CD4-positive, alpha-beta T cell (primary cell): ENCODE results near the gene SFXN5. TPM values are rescaled to one million over a fixed set of nuclear protein-coding genes. Genes with fewer than 3 reads are reported as not detected.
A peak's percentile ranks its signal among the peaks of the same experiment; 100 is the strongest.

Experiments
- ATAC-seq: fragments of 200-7000 bp; cut with Tn5 transposase; one replicate; pipeline ENCODE4 v1.10.0; 2022; ENCODE audit warnings: mild to moderate bottlenecking; ENCODE audit not compliant: poor library complexity
- CTCF ChIA-PET: fragments of 350-600 bp; sonication (Branson Sonifier 250); formaldehyde crosslinking; loops from one replicate; lab custom pipeline; 2021; ENCODE audit warnings: antibody characterized with exemption, inconsistent platforms; lab: Charles Lee
- POLR2A ChIA-PET: fragments of 350-600 bp; sonication (Branson Sonifier 250); formaldehyde crosslinking; loops from one replicate; lab custom pipeline; 2021; ENCODE audit warnings: antibody characterized with exemption, inconsistent platforms; lab: Charles Lee
- DNase-seq, 14 experiments: peaks; one replicate each; pipeline ENCODE4 v3.0.0-alpha.2; 2013 to 2020; ENCODE audit warnings: mixed read lengths in 2 of 14
- H3K27ac ChIP-seq, 2 donors: one replicate each; pipeline versions ENCODE4 v1.5.1 to v1.7.0; 2013; ENCODE audit warnings: low read length in 2 of 2, low read depth in 1 of 2, mild to moderate bottlenecking in 1 of 2
- H3K27me3 ChIP-seq, 2 experiments: 1 replicate in 1 of 2; 2 replicates in 1 of 2; pipeline versions ENCODE4 v1.6.1 to v1.7.0; 2013; ENCODE audit warnings: low read length in 2 of 2, control low read depth in 1 of 2, mild to moderate bottlenecking in 1 of 2, moderate library complexity in 1 of 2; ENCODE audit not compliant: insufficient read depth in 2 of 2, control insufficient read depth in 1 of 2
- H3K36me3 ChIP-seq: one replicate; pipeline ENCODE4 v1.6.1; 2013; ENCODE audit warnings: low read length, control low read depth; ENCODE audit not compliant: insufficient read depth
- H3K4me1 ChIP-seq: one replicate; pipeline ENCODE4 v1.6.1; 2013; ENCODE audit warnings: low read length, control low read depth; ENCODE audit not compliant: insufficient read depth
- H3K4me3 ChIP-seq: one replicate; pipeline ENCODE4 v1.5.1; 2013; ENCODE audit warnings: mild to moderate bottlenecking, low read length, moderate library complexity
- H3K9me3 ChIP-seq, 2 experiments: 1 replicate in 1 of 2; 2 replicates in 1 of 2; pipeline versions ENCODE4 v1.6.1 to v1.7.0; 2013; ENCODE audit warnings: low read length in 2 of 2, mild to moderate bottlenecking in 2 of 2, control low read depth in 1 of 2, moderate library complexity in 1 of 2; ENCODE audit not compliant: control insufficient read depth in 1 of 2, insufficient read depth in 1 of 2
- H3K27ac Mint-ChIP-seq: one replicate; pipeline ENCODE4 v1.8.0; 2020; ENCODE audit warnings: mixed read lengths
- H3K27me3 Mint-ChIP-seq: one replicate; pipeline ENCODE4 v1.8.0; 2021; ENCODE audit warnings: mixed read lengths
- H3K36me3 Mint-ChIP-seq: one replicate; pipeline ENCODE4 v1.8.0; 2021; ENCODE audit warnings: low read depth, mixed read lengths
- H3K4me1 Mint-ChIP-seq: one replicate; pipeline ENCODE4 v1.8.0; 2021; ENCODE audit warnings: low read depth, mixed read lengths
- H3K4me3 Mint-ChIP-seq: one replicate; pipeline ENCODE4 v1.8.0; 2020; ENCODE audit warnings: mild to moderate bottlenecking, mixed read lengths
- H3K9me3 Mint-ChIP-seq: one replicate; pipeline ENCODE4 v1.8.0; 2020; ENCODE audit warnings: mixed read lengths
- CTCF ChIP-seq: fragments of 200-600 bp; IDR thresholded peaks from one replicate; pipeline ENCODE4 v1.8.0; 2022; ENCODE audit warnings: antibody characterized with exemption, mild to moderate bottlenecking
- intact Hi-C, 2 experiments: fragments of 100-400 bp; cut with DNase I in 1 of 2; cut with micrococcal nuclease in 1 of 2; formaldehyde crosslinking; loops; one replicate each; pipeline versions ENCODE4 v1.15.1 to v1.9.0; 2023 to 2025; cut with DNase I, micrococcal nuclease
- total RNA-seq, 174 experiments: library from RNA in 2 of 174; stranded (reverse) in 2 of 174; gene quantifications; one replicate each; pipeline ENCODE4 v1.2.3 and lab custom pipeline; 2021 to 2026

The SFXN5 gene
- total RNA-seq, 2 experiments from 2014 or later, result 5.1 to 5.4 TPM

- no peak overlapping the region for H3K27ac ChIP-seq
- peaks cover 76 to 80% of the 10 kb centered on the region in 2 experiments for H3K27me3 ChIP-seq
- ChIA-PET CTCF (no interaction called here), POLR2A (no interaction called here)
- Mint-ChIP-seq H3K27me3 (peaks cover 37% of the 10 kb centered on the region), H3K36me3 (no peaks in the 10 kb centered on the region), H3K4me3 (no peak overlapping the region), H3K27ac (no peak overlapping the region), H3K4me1 (no peaks in the 10 kb centered on the region), H3K9me3 (no peaks in the 10 kb centered on the region)
- ATAC-seq, result no peak
- H3K4me1 ChIP-seq, result peaks cover 18% of the 10 kb centered on the region
- no peak for DNase-seq
- no peaks in the 10 kb centered on the region for H3K36me3 ChIP-seq
- intact Hi-C loops, result no loop called here
- H3K9me3 ChIP-seq, result peaks cover 0 to 24% of the 10 kb centered on the region in 2 experiments
- TF ChIP-seq CTCF, result no peak
- no peak overlapping the region for H3K4me3 ChIP-seq
These were observed 145.1 kb downstream of the SFXN5 start for GRCh38 chr2:72926368-72926767.

DNA sequence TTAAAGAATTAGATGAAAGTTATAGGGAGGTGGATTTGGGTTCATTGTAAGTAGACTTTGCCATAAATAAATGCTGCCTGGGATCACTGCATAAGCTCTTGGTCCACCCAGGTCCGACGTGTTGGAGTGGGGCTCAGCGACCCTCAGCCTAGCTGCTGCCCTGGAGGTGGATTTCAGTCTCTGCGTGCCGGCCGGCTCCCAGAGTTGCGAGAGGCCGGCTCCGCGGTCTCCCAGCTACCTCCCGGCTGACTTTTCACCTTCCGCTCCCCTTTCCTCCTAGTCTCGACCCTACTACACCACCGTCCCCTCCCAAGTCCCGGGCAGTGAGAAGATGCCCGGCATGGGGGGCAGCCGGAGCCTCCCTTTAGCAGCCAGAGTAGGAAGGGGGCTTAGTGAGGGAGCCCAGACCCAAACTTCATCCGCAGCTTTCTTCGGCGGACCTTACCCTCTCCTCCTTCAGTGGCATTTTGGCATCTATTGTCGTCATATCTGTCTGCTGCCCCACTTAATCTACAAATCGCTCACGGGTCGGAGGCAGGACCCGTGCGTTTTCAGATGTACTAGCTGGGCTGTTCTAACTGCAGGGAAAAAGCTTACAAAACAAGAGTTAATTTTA is 146.1 kb downstream of the SFXN5 start:
- Mint-ChIP-seq H3K36me3 (no peaks in the 10 kb centered on the region), H3K4me1 (no peaks in the 10 kb centered on the region), H3K4me3 (no peak overlapping the region), H3K27me3 (peaks cover 44% of the 10 kb centered on the region), H3K9me3 (no peaks in the 10 kb centered on the region), H3K27ac (no peak overlapping the region)
- no peak for TF ChIP-seq CTCF
- POLR2A ChIA-PET, result no interaction called here
- Histone ChIP-seq H3K27ac (no peak overlapping the region), H3K36me3 (no peaks in the 10 kb centered on the region), H3K4me3 (no peak overlapping the region), H3K4me1 (peaks cover 24% of the 10 kb centered on the region), H3K27me3 (peaks cover 85 to 89% of the 10 kb centered on the region in 2 experiments), H3K9me3 (peaks cover 0 to 26% of the 10 kb centered on the region in 2 experiments)
- intact Hi-C loops, result no loop called here
- DNase-seq, result no peak
- ATAC-seq, result no peak
- CTCF ChIA-PET, result no interaction called here

DNA sequence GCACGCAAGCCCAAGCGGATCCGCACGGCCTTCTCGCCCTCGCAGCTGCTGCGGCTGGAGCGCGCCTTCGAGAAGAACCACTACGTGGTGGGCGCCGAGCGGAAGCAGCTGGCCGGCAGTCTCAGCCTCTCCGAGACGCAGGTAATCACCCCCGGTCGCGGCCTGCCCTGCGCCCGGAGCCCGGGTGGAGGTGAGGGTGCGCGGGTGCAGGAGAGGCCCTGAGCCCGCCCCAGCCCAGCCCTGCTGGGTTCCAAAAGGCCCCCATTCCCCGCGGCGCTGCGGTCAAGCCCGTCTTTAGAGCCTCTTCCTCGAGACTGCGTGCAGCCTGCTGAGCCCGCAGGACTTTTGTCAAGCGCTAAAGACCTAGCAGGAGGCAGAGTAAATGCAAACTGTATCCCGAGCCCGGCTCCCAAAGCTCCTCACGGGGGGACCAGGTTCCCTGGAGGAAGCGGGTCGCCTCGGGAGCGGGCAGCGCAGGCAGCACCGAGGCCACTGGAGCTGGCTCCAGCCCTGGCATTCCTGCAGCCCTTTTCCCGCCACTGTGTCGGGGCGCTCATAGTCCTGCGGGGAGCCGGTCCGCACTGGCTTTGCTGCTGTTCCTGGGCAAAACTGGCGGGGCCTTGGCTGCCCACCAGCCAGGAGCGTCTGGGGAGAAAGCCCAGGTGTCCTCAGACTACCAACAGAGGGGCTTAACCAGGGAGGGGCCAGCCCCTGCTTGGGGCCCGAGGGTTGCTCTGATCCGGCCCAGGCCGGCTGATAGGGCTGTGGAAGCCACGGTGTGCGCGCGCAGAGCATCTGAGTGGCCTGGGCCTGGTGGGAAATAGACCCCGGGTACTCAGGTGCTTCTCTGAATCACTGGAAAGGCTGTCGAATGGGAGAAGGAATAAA is 146.9 kb downstream of the SFXN5 start:
- Histone ChIP-seq H3K27ac (no peak overlapping the region), H3K4me3 (no peak overlapping the region), H3K27me3 (peaks cover 87 to 94% of the 10 kb centered on the region in 2 experiments), H3K9me3 (peaks cover 0 to 34% of the 10 kb centered on the region in 2 experiments), H3K36me3 (no peaks in the 10 kb centered on the region), H3K4me1 (peaks cover 32% of the 10 kb centered on the region)
- DNase-seq (peak in 1 of 14 experiments; percentile 20), ATAC-seq (no peak)
- Mint-ChIP-seq H3K9me3 (no peaks in the 10 kb centered on the region), H3K4me3 (no peak overlapping the region), H3K27ac (no peak overlapping the region), H3K36me3 (no peaks in the 10 kb centered on the region), H3K27me3 (peaks cover 50% of the 10 kb centered on the region), H3K4me1 (peaks cover 2% of the 10 kb centered on the region)
- ChIA-PET CTCF (no interaction called here), POLR2A (no interaction called here)
- intact Hi-C loops, result no loop called here
- TF ChIP-seq CTCF, result no peak
